H9 (cell line): ENCODE results near the gene C1QTNF1. TPM values are rescaled to one million over a fixed set of nuclear protein-coding genes. Genes with fewer than 3 reads are reported as not detected.

Experiments
- DNase-seq: peaks from one replicate; pipeline ENCODE4 v3.0.0-alpha.2; 2017
- H2AFZ ChIP-seq: one replicate; pipeline ENCODE4 v1.6.1; 2013; ENCODE audit warnings: mild to moderate bottlenecking, low read length, control low read depth, moderate library complexity
- H2AK5ac ChIP-seq: 2 replicates; pipeline ENCODE4 v1.6.1; 2013; ENCODE audit warnings: low read length, control low read depth, mixed read lengths; ENCODE audit not compliant: insufficient read length
- H2BK120ac ChIP-seq: one replicate; pipeline ENCODE4 v1.6.1; 2013; ENCODE audit warnings: low read depth, mild to moderate bottlenecking, low read length, control low read depth, inconsistent platforms; ENCODE audit not compliant: poor library complexity, severe bottlenecking
- H2BK12ac ChIP-seq: 2 replicates; pipeline ENCODE4 v1.6.1; 2013; ENCODE audit warnings: low read length, control low read depth, mixed read lengths, low read depth; ENCODE audit not compliant: insufficient read length
- H2BK15ac ChIP-seq: 2 replicates; pipeline ENCODE4 v1.6.1; 2013; ENCODE audit warnings: low read depth, low read length, control low read depth
- H2BK20ac ChIP-seq: one replicate; pipeline ENCODE4 v1.6.1; 2013; ENCODE audit warnings: low read depth, mild to moderate bottlenecking, low read length, control low read depth, inconsistent platforms; ENCODE audit not compliant: poor library complexity, severe bottlenecking
- H2BK5ac ChIP-seq: 2 replicates; pipeline ENCODE4 v1.6.1; 2013; ENCODE audit warnings: low read length, control low read depth, mixed read lengths; ENCODE audit not compliant: insufficient read length
- H3K14ac ChIP-seq: 2 replicates; pipeline ENCODE4 v1.6.1; 2013; ENCODE audit warnings: low read length, control low read depth; ENCODE audit not compliant: insufficient read depth
- H3K18ac ChIP-seq: 2 replicates; pipeline ENCODE4 v1.6.1; 2013; ENCODE audit warnings: low read depth, mild to moderate bottlenecking, mixed read lengths, low read length, control low read depth; ENCODE audit not compliant: insufficient read length
- H3K23ac ChIP-seq: 2 replicates; pipeline ENCODE4 v1.6.1; 2013; ENCODE audit warnings: low read length, control low read depth, mixed read lengths, low read depth; ENCODE audit not compliant: insufficient read length
- H3K23me2 ChIP-seq: 2 replicates; pipeline ENCODE4 v1.6.1; 2013; ENCODE audit warnings: low read depth, mild to moderate bottlenecking, mixed read lengths, low read length, control low read depth; ENCODE audit not compliant: insufficient read length, poor library complexity, severe bottlenecking
- H3K27ac ChIP-seq: 2 replicates; pipeline ENCODE4 v1.5.1; 2013; ENCODE audit warnings: low read length, control low read depth, mixed read lengths, low read depth; ENCODE audit not compliant: insufficient read length
- H3K27me3 ChIP-seq: 2 replicates; pipeline ENCODE4 v1.6.1; 2013; ENCODE audit warnings: low read length, control low read depth, inconsistent platforms; ENCODE audit not compliant: insufficient read depth
- H3K4ac ChIP-seq: 2 replicates; pipeline ENCODE4 v1.6.1; 2013; ENCODE audit warnings: low read depth, mild to moderate bottlenecking, control low read depth, inconsistent platforms, low read length, moderate library complexity
- H3K4me1 ChIP-seq: 2 replicates; pipeline ENCODE4 v1.6.1; 2013; ENCODE audit warnings: low read length, control low read depth, inconsistent platforms; ENCODE audit not compliant: insufficient read depth
- H3K4me2 ChIP-seq: 2 replicates; pipeline ENCODE4 v1.6.1; 2013; ENCODE audit warnings: low read length, control low read depth, mixed read lengths; ENCODE audit not compliant: insufficient read length, insufficient read depth
- H3K56ac ChIP-seq: 2 replicates; pipeline ENCODE4 v1.6.1; 2013; ENCODE audit warnings: low read depth, mild to moderate bottlenecking, mixed read lengths, low read length, control low read depth; ENCODE audit not compliant: insufficient read length
- H3K79me1 ChIP-seq: 2 replicates; pipeline ENCODE4 v1.6.1; 2013; ENCODE audit warnings: low read depth, mild to moderate bottlenecking, moderate library complexity, low read length, control low read depth, inconsistent platforms; ENCODE audit not compliant: insufficient read depth, poor library complexity, severe bottlenecking
- H3K79me2 ChIP-seq: 2 replicates; pipeline ENCODE4 v1.6.1; 2013; ENCODE audit warnings: low read length, control low read depth, inconsistent platforms; ENCODE audit not compliant: insufficient read depth
- H3K9ac ChIP-seq: 2 replicates; pipeline ENCODE4 v1.6.1; 2013; ENCODE audit warnings: low read length, control low read depth, mixed read lengths; ENCODE audit not compliant: insufficient read length; ENCODE audit errors: extremely low read depth
- H3K9me3 ChIP-seq: one replicate; pipeline ENCODE4 v1.6.1; 2013; ENCODE audit warnings: low read depth, low read length, inconsistent platforms; ENCODE audit not compliant: control insufficient read depth
- H3T11ph ChIP-seq: one replicate; pipeline ENCODE4 v1.6.1; 2013; ENCODE audit warnings: mild to moderate bottlenecking, low read length, control low read depth, inconsistent platforms
- H4K20me1 ChIP-seq: one replicate; pipeline ENCODE4 v1.6.1; 2013; ENCODE audit not compliant: control insufficient read depth, insufficient read length, insufficient read depth
- H4K5ac ChIP-seq: 2 replicates; pipeline ENCODE4 v1.6.1; 2013; ENCODE audit warnings: low read depth, mild to moderate bottlenecking, mixed read lengths, low read length, control low read depth; ENCODE audit not compliant: insufficient read length
- H4K8ac ChIP-seq: replicated peaks from 2 replicates; pipeline ENCODE4 v1.6.1; 2013; ENCODE audit warnings: low read length, control low read depth, mixed read lengths, low read depth; ENCODE audit not compliant: insufficient read length
- H4K91ac ChIP-seq: 2 replicates; pipeline ENCODE4 v1.6.1; 2013; ENCODE audit warnings: low read depth, mild to moderate bottlenecking, moderate library complexity, mixed read lengths, low read length, control low read depth; ENCODE audit not compliant: insufficient read length
- H3K27ac Mint-ChIP-seq, 3 experiments: 2 replicates in 2 of 3; 3 replicates in 1 of 3; pipeline ENCODE4 v1.8.0; 2020 to 2021; ENCODE audit warnings: mixed read lengths in 3 of 3, mild to moderate bottlenecking in 1 of 3, moderate library complexity in 1 of 3
- H3K27me3 Mint-ChIP-seq: 2 replicates; pipeline ENCODE4 v1.8.0; 2021; ENCODE audit warnings: low read depth, mild to moderate bottlenecking, moderate library complexity, mixed read lengths
- H3K36me3 Mint-ChIP-seq, 3 experiments: 2 replicates in 2 of 3; 3 replicates in 1 of 3; pipeline ENCODE4 v1.8.0; 2020 to 2021; ENCODE audit warnings: low read depth in 3 of 3, mixed read lengths in 3 of 3; ENCODE audit not compliant: insufficient read depth in 1 of 3
- H3K4me1 Mint-ChIP-seq, 2 experiments: 2 replicates each; pipeline ENCODE4 v1.8.0; 2020; ENCODE audit warnings: mixed read lengths in 2 of 2
- H3K4me3 Mint-ChIP-seq, 2 experiments: 2 replicates in 1 of 2; 3 replicates in 1 of 2; pipeline ENCODE4 v1.8.0; 2020 to 2021; ENCODE audit warnings: mild to moderate bottlenecking in 2 of 2, mixed read lengths in 2 of 2, moderate library complexity in 1 of 2
- H3K9me3 Mint-ChIP-seq, 2 experiments: 2 replicates in 1 of 2; 3 replicates in 1 of 2; pipeline ENCODE4 v1.8.0; 2020; ENCODE audit warnings: mild to moderate bottlenecking in 2 of 2, mixed read lengths in 2 of 2, moderate library complexity in 1 of 2
- WGBS: extraction: QIAGEN DNeasy Blood & Tissue Kit; methylation state at CpG from one replicate; pipeline ENCODE4 v1.1.7; 2013; ENCODE audit warnings: missing lambda C conversion rate, low lambda C conversion rate, mixed read lengths; ENCODE audit not compliant: insufficient read length; ENCODE audit errors: extremely low coverage; 5-methylcytosine and 5-hydroxymethylcytosine counted together
- total RNA-seq: library from RNA; stranded (reverse); gene quantifications from 2 replicates; pipeline ENCODE4 v1.2.1, GENCODE V29; 2021
- TF ChIP-seq, protein P1 (sequence below): fragments of 200-600 bp; sonication (generic); conservative IDR thresholded peaks from 3 replicates; pipeline ENCODE4 v1.8.0; 2021; ENCODE audit warnings: antibody characterized with exemption, mild to moderate bottlenecking

The C1QTNF1 gene
- total RNA-seq, 1 experiment from 2014 or later: 0.96 TPM

DNA sequence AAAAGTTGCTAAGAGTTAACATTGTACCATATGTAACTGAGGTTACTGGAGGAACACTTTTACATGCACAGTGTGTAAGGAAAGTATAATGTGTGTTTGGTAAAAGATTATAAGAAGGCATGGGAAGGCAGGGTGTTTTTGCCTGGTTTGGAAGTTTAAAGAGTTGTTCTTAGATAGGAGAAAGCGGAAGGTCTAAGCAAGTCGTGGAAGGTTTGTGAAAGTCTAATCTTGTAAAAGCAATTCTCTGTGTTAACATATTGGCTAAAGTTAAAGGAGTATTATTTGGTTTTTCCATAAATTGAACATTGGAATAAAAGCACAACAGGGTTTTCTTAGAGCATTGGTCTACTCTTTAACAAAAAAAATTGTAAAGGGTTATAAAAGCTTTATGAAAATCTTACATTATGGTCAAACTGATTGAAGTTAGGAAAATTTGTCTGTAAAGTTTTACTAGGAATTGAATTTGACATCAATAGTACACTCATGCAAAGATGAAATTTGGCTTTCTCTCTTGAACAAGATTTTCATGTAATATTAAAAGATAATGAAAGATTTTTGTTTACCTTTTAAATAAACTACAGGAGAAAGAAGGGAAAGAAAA, 9.7 kb upstream of the C1QTNF1 start:
- H3K4me2 ChIP-seq: no peak overlapping the region
- peaks cover 45 to 49% of the 10 kb centered on the region in 2 experiments for H3K9me3 Mint-ChIP-seq
- H3K23me2 ChIP-seq: peaks cover 5% of the 10 kb centered on the region
- no peak overlapping the region for H3K4me3 Mint-ChIP-seq
- no peak overlapping the region for H2BK12ac ChIP-seq
- H3K14ac ChIP-seq: no peak overlapping the region
- H3K23ac ChIP-seq: no peak overlapping the region
- WGBS: no CpG with 5 or more reads among the region's 2 CpGs
- H3K4ac ChIP-seq: no peak overlapping the region
- H4K8ac ChIP-seq: no peak overlapping the region
- H3T11ph ChIP-seq: no peak overlapping the region
- no peak overlapping the region for H2AK5ac ChIP-seq
- no peak overlapping the region for H3K9ac ChIP-seq
- peaks cover 68% of the 10 kb centered on the region for H3K27me3 Mint-ChIP-seq
- no peak for DNase-seq
- no peaks in the 10 kb centered on the region for H3K27me3 ChIP-seq
- no peaks in the 10 kb centered on the region for H3K79me1 ChIP-seq
- H2BK20ac ChIP-seq: no peak overlapping the region
- H2BK15ac ChIP-seq: no peak overlapping the region
- no peak overlapping the region for H3K56ac ChIP-seq
- no peak overlapping the region for H4K91ac ChIP-seq
- no peak overlapping the region for H2BK120ac ChIP-seq
- H4K20me1 ChIP-seq: no peaks in the 10 kb centered on the region
- peaks cover 4 to 11% (median 5%) of the 10 kb centered on the region in 3 experiments; a peak in 6 of 7 replicates for H3K36me3 Mint-ChIP-seq
- H2BK5ac ChIP-seq: no peak overlapping the region
- no peaks in the 10 kb centered on the region for H3K79me2 ChIP-seq
- no peak overlapping the region for H3K18ac ChIP-seq
- TF ChIP-seq, protein P1, sequence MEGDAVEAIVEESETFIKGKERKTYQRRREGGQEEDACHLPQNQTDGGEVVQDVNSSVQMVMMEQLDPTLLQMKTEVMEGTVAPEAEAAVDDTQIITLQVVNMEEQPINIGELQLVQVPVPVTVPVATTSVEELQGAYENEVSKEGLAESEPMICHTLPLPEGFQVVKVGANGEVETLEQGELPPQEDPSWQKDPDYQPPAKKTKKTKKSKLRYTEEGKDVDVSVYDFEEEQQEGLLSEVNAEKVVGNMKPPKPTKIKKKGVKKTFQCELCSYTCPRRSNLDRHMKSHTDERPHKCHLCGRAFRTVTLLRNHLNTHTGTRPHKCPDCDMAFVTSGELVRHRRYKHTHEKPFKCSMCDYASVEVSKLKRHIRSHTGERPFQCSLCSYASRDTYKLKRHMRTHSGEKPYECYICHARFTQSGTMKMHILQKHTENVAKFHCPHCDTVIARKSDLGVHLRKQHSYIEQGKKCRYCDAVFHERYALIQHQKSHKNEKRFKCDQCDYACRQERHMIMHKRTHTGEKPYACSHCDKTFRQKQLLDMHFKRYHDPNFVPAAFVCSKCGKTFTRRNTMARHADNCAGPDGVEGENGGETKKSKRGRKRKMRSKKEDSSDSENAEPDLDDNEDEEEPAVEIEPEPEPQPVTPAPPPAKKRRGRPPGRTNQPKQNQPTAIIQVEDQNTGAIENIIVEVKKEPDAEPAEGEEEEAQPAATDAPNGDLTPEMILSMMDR: no peak
- H3K4me1 ChIP-seq: no peaks in the 10 kb centered on the region
- H4K5ac ChIP-seq: no peak overlapping the region
- H3K4me1 Mint-ChIP-seq: peaks cover 4 to 13% of the 10 kb centered on the region in 2 experiments; a peak in 3 of 4 replicates
- no peak overlapping the region for H3K27ac Mint-ChIP-seq
- H2AFZ ChIP-seq: no peak overlapping the region
- H3K27ac ChIP-seq: no peak overlapping the region
- peaks cover 13% of the 10 kb centered on the region for H3K9me3 ChIP-seq
